ENCODE results near the gene COL8A2.

The COL8A2 gene

GRCh38 chr1:36126797-36127500 is 1.9 kb upstream of the COL8A2 start (continued):
- peak; percentile 99 for TF ChIP-seq EGR2 (tag by site-specific recombination; IDR thresholded peaks at IDR 0.05; ENCODE audit: low read depth)
- TF ChIP-seq ZNF658 (tag by site-specific recombination; IDR thresholded peaks at IDR 0.05) = 0 out of 2 replicates have a peak, but pooled peaks have one; percentile 66
- no peak for TF ChIP-seq PATZ1 (tag by site-specific recombination; IDR thresholded peaks at IDR 0.05)
- TF ChIP-seq GLIS2 (tag by site-specific recombination; IDR thresholded peaks at IDR 0.05) = peak; percentile 52
- no peak for TF ChIP-seq SP7 (tag by site-specific recombination; IDR thresholded peaks at IDR 0.05)
- no peak for TF ChIP-seq ZNF585B (tag by site-specific recombination; IDR thresholded peaks at IDR 0.05)
- TF ChIP-seq ZFP3 (tag by site-specific recombination; IDR thresholded peaks at IDR 0.05; ENCODE audit: low read depth) = no peak
- peak; percentile 99 for TF ChIP-seq ZFHX2 (tag by site-specific recombination; conservative IDR thresholded peaks at IDR 0.05)
- TF ChIP-seq PRDM10 (tag by site-specific recombination; IDR thresholded peaks at IDR 0.05) = 0 out of 2 replicates have a peak, but pooled peaks have one; percentile 26
- TF ChIP-seq ZNF211 (tag by site-specific recombination; IDR thresholded peaks at IDR 0.05; ENCODE audit: low read depth) = no peak
- no peak for TF ChIP-seq ZSCAN18 (tag by site-specific recombination; IDR thresholded peaks at IDR 0.05)
- TF ChIP-seq KLF1 (tag by site-specific recombination; IDR thresholded peaks at IDR 0.05) = 0 out of 2 replicates have a peak, but pooled peaks have one; percentile 18
- TF ChIP-seq ZNF548 (tag by site-specific recombination; IDR thresholded peaks at IDR 0.05) = 0 out of 2 replicates have a peak, but pooled peaks have one; percentile 31
- no peak for TF ChIP-seq ZNF280D (tag by site-specific recombination; IDR thresholded peaks at IDR 0.05)
- TF ChIP-seq TCF7L2 (IDR thresholded peaks at IDR 0.05; ENCODE audit: borderline replicate concordance, low read depth, low read length) = no peak
- TF ChIP-seq ZNF157 (tag by site-specific recombination; IDR thresholded peaks at IDR 0.05) = 0 out of 2 replicates have a peak, but pooled peaks have one; percentile 39
- TF ChIP-seq ZNF449 (tag by site-specific recombination; IDR thresholded peaks at IDR 0.05) = no peak
- peak; percentile 31; the same call in 1 of the 2 replicates for TF ChIP-seq ZBTB48 (tag by site-specific recombination; IDR thresholded peaks at IDR 0.05)
- TF ChIP-seq ZNF701 (tag by site-specific recombination; IDR thresholded peaks at IDR 0.05) = no peak
- no peak for TF ChIP-seq ZBTB26 (tag by site-specific recombination; optimal IDR thresholded peaks at IDR 0.05)
- TF ChIP-seq ZNF654 (tag by site-specific recombination; IDR thresholded peaks at IDR 0.05; ENCODE audit: low read depth) = no peak
- 0 out of 2 replicates have a peak, but pooled peaks have one; percentile 58 for TF ChIP-seq KLF9 (tag by site-specific recombination; IDR thresholded peaks at IDR 0.05; ENCODE audit: low read depth)
- peak; percentile 45; the same call in 1 of the 2 replicates for TF ChIP-seq ZNF692 (tag by site-specific recombination; IDR thresholded peaks at IDR 0.05)
